Mesothelial cell of epicardium (in vitro differentiated cells): ENCODE measurements around the gene ZNF428. TPM values are rescaled to one million over a fixed set of nuclear protein-coding genes. Genes with fewer than 3 reads are reported as not detected.
"Not testable (repeated sequence)": the region's sequence is repeated elsewhere in the genome, so short reads cannot be mapped to it uniquely, and the experiment has no call there.

Source experiments
- DNase-seq, 2 experiments: peaks; one replicate each; pipeline ENCODE4 v3.0.0; 2021; ENCODE audit warnings: low spot score in 2 of 2; ENCODE audit not compliant: unreplicated experiment in 2 of 2
- H3K27ac Mint-ChIP-seq: 2 replicates; pipeline ENCODE4 v1.8.0; 2021; ENCODE audit warnings: mixed read lengths
- H3K27me3 Mint-ChIP-seq: 2 replicates; pipeline ENCODE4 v1.8.0; 2021; ENCODE audit warnings: low read depth, mixed read lengths
- H3K36me3 Mint-ChIP-seq: 2 replicates; pipeline ENCODE4 v1.8.0; 2021; ENCODE audit warnings: mixed read lengths
- H3K4me1 Mint-ChIP-seq: 2 replicates; pipeline ENCODE4 v1.8.0; 2021; ENCODE audit warnings: mixed read lengths
- H3K4me3 Mint-ChIP-seq: 2 replicates; pipeline ENCODE4 v1.8.0; 2021; ENCODE audit warnings: mild to moderate bottlenecking, moderate library complexity, mixed read lengths
- H3K9me3 Mint-ChIP-seq: 2 replicates; pipeline ENCODE4 v1.8.0; 2021; ENCODE audit warnings: mixed read lengths
- CTCF ChIP-seq: fragments of 200-600 bp; sonication (generic); IDR thresholded peaks from one replicate; pipeline ENCODE4 v1.5.0; 2021; ENCODE audit warnings: antibody characterized with exemption; ENCODE audit not compliant: unreplicated experiment
- total RNA-seq: library from RNA; stranded (reverse); gene quantifications from 3 replicates; pipeline ENCODE4 v1.2.1, GENCODE V29; 2021

The ZNF428 gene
- total RNA-seq, 1 donor from 2014 or later = 96.2 TPM

- Mint-ChIP-seq H3K27ac (peak overlapping the region; percentile 17), H3K4me1 (peaks cover 9% of the 10 kb centered on the region), H3K9me3 (no peaks in the 10 kb centered on the region), H3K27me3 (no peaks in the 10 kb centered on the region), H3K4me3 (no peak overlapping the region), H3K36me3 (peaks cover 34% of the 10 kb centered on the region)
- DNase-seq = no peak
- TF ChIP-seq CTCF = no peak
These were observed 29.8 kb downstream of the ZNF428 start for GRCh38 chr19:43589678-43590077.

- H3K4me1 Mint-ChIP-seq = peaks cover 9% of the 10 kb centered on the region
- peaks cover 36% of the 10 kb centered on the region for H3K36me3 Mint-ChIP-seq
- TF ChIP-seq CTCF = no peak
- no peaks in the 10 kb centered on the region for H3K9me3 Mint-ChIP-seq
- H3K4me3 Mint-ChIP-seq = no peak overlapping the region
- peak overlapping the region; percentile 17 for H3K27ac Mint-ChIP-seq
- H3K27me3 Mint-ChIP-seq = no peaks in the 10 kb centered on the region
- no peak for DNase-seq
These were observed 30.2 kb downstream of the ZNF428 start for GRCh38 chr19:43589277-43589676.

GRCh38 chr19:43587029-43587428 is 32.4 kb downstream of the ZNF428 start:
- not testable (repeated sequence) for DNase-seq, H3K4me1 Mint-ChIP-seq, H3K4me3 Mint-ChIP-seq, H3K27me3 Mint-ChIP-seq, H3K27ac Mint-ChIP-seq, H3K9me3 Mint-ChIP-seq
- H3K36me3 Mint-ChIP-seq = peaks cover 31% of the 10 kb centered on the region

- Mint-ChIP-seq H3K36me3 (peaks cover 31% of the 10 kb centered on the region), H3K4me3 (no peak overlapping the region), H3K4me1 (peaks cover 10% of the 10 kb centered on the region), H3K27me3 (no peaks in the 10 kb centered on the region), H3K9me3 (no peaks in the 10 kb centered on the region), H3K27ac (no peak overlapping the region)
- no peak for TF ChIP-seq CTCF
- no peak for DNase-seq
These were observed 33.1 kb downstream of the ZNF428 start for GRCh38 chr19:43586346-43586745.

GRCh38 chr19:43584484-43584883 is 34.9 kb downstream of the ZNF428 start:
- no peaks in the 10 kb centered on the region for H3K27me3 Mint-ChIP-seq
- no peak for DNase-seq
- H3K9me3 Mint-ChIP-seq = no peaks in the 10 kb centered on the region
- no peak for TF ChIP-seq CTCF
- H3K27ac Mint-ChIP-seq = no peak overlapping the region
- peaks cover 23% of the 10 kb centered on the region for H3K4me1 Mint-ChIP-seq
- peaks cover 20% of the 10 kb centered on the region for H3K36me3 Mint-ChIP-seq
- H3K4me3 Mint-ChIP-seq = no peak overlapping the region

- Mint-ChIP-seq H3K36me3 (peaks cover 20% of the 10 kb centered on the region), H3K9me3 (no peaks in the 10 kb centered on the region), H3K4me1 (peaks cover 27% of the 10 kb centered on the region), H3K4me3 (no peak overlapping the region), H3K27ac (no peak overlapping the region), H3K27me3 (no peaks in the 10 kb centered on the region)
- TF ChIP-seq CTCF = no peak
- DNase-seq = no peak
These were observed 36.9 kb downstream of the ZNF428 start for GRCh38 chr19:43582495-43582894.
